Astrocyte (in vitro differentiated cells and primary cell): ENCODE measurements around the gene SPP1.

Experiments used
- CTCF ChIP-seq: IDR thresholded peaks from 2 replicates; pipeline ENCODE4 v1.5.1; 2011; ENCODE audit warnings: low read depth, mild to moderate bottlenecking, inconsistent platforms, low read length, moderate library complexity; ENCODE audit not compliant: insufficient read depth
- EZH2 ChIP-seq: IDR thresholded peaks from 2 replicates; pipeline ENCODE4 v1.6.1; 2012; ENCODE audit warnings: mild to moderate bottlenecking, low read length, inconsistent platforms; ENCODE audit not compliant: insufficient read depth

DNA sequence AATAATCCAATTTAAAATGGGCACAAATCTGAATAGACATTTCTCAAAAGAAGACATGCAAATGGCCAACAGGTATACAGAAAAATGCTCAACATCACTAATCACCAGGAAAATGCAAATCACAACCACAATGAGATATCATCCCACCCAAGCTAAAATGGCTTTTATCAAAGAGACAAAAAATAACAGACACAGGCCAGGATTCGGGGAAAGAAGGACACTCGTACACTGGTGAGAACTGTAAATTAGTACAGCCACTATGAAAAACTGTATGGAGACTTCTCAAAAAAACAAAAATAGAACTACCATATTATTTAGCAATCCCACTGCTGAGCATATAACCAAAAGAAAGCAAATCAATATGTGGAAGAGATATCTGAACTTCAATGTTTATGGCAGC is 8.5 kb downstream of the SPP1 start:
- TF ChIP-seq EZH2: no peak
- TF ChIP-seq CTCF: no peak
